ENCODE data around the gene PCBP2.

- TF ChIP-seq CTCF (IDR thresholded peaks at IDR 0.05; ENCODE audit: poor library complexity, severe bottlenecking) (no peak), EZH2 (IDR thresholded peaks at IDR 0.05; ENCODE audit: borderline replicate concordance, insufficient read depth, low read length, poor library complexity, severe bottlenecking) (no peak), RAD21 (conservative IDR thresholded peaks at IDR 0.05) (no peak), MXI1 (conservative IDR thresholded peaks at IDR 0.05; ENCODE audit: poor library complexity, severe bottlenecking) (no peak), TAF1 (IDR thresholded peaks at IDR 0.05; ENCODE audit: low read depth) (no peak), POLR2AphosphoS5 (IDR thresholded peaks at IDR 0.05) (no peak), REST (IDR thresholded peaks at IDR 0.05; ENCODE audit: borderline replicate concordance) (no peak)
Observed at GRCh38 chr12:53468282-53468681, 16.4 kb downstream of the PCBP2 start.
